GM19467 (cell line): ENCODE results near the gene ZNF785.
"Not testable (repeated sequence)": the region's sequence is repeated elsewhere in the genome, so short reads cannot be mapped to it uniquely, and the experiment has no call there.

ENCODE experiments used
- ATAC-seq: cut with Tn5 transposase; IDR thresholded peaks from one replicate; pipeline ENCODE4 v1.9.1; 2021; ENCODE audit warnings: mild to moderate bottlenecking, moderate library complexity; ENCODE audit not compliant: unreplicated experiment

The ZNF785 gene

DNA sequence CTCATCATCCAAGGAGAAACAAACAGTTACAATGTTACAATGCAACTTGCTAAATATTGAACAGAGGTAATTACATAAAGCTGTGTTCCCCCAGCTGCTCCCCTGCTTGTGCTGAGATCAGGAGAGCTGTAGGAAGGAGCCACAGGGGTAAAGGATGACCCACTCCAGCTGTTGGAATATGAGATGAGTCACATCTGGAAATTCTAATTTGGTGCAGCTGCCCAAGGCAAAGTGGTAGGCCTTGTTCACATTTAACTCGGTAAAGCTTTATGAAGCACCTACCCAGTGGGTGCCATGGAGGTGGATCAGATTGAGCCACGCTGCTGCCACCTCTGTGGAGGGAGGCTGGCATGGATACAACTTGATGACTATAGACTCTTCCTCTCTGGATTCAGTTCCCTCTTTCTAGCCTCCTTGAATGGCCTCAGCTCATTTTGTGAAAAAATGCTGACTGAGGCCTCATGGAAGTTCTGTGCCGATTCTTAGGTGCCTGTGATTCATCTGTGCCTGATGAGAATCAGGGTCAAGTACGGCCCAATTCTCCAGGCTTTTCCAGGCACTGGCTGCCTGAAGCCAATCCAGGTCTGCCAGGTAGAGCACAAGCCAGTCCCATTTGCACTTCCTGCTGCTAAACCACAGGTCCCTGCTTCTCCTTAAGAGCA lies 17.2 kb upstream of the ZNF785 start:
- ATAC-seq: no peak

DNA sequence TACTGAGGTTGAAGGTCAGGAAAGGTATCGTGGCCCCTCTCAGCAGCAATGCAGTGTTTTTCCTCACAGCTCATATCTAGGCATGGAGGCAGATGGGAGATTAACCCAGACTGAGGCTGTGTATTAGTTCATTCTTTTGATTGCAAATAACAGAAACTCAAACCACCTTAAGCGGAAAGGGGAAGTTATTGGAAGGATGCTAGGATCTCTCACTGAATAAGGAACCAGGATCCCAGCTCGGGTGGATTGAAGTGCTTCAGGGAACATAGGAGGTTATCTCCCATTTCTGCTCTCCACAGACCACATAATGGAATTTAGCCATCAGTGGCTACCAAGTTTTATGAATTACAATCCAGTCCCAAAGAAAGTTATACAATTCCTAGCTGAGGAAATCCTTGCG lies 16.5 kb upstream of the ZNF785 start:
- no peak for ATAC-seq

DNA sequence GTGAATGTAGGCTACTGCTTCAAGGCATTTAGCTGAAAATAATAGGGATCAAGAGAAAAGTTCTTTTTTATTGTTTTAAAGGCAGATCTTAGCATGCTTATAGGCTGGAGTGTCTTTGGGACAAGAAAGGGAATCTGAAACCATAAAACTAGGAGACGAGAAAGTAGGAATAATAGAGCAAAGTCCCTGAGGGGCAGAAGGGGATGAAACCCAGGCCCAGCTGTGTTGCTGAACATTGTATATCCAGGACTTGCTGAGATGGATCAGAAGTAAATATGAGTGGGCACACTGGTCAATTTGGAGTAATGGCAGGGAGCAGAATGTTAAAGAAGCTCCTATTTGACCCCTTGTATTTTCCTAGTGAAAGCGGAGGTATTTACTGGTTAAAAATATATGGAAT lies 15.4 kb upstream of the ZNF785 start:
- ATAC-seq: no peak

DNA sequence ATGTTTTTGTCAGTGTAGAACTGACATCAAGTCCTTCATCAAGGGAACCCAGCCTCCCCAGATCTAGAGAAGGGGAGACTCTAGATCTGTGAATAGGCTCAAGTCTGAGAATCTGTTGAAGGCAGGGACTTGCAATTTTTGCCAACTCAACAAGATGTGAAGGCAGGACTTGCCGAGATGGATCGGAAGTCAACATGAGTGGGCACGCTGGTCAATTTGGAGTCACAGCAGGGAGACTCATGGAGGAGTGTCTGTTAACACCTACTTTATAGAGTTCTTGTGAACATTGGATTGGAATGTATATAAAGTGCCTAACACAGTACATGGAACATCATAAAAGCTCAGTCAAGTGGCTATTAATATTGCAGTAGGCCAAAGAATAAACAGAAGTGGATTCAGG lies 14.7 kb upstream of the ZNF785 start:
- no peak for ATAC-seq

DNA sequence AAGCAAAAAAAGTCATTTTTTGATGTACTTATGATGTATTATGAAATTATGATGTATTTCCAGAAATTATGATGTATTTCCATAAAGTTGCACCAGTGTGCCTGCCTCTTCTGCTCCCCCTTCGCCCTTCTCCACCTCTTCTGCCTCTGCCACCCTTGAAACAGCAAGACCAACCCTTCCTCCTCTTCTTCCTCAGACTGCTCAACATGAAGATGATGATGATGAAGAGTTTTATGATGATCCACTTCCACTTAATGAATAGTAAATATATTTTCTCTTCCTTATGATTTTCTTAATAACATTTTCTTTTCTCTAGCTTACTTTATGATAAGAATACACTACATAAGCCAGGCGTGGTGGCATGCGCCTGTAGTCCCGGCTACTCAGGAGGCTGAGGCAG lies 7.4 kb upstream of the ZNF785 start:
- ATAC-seq: no peak

DNA sequence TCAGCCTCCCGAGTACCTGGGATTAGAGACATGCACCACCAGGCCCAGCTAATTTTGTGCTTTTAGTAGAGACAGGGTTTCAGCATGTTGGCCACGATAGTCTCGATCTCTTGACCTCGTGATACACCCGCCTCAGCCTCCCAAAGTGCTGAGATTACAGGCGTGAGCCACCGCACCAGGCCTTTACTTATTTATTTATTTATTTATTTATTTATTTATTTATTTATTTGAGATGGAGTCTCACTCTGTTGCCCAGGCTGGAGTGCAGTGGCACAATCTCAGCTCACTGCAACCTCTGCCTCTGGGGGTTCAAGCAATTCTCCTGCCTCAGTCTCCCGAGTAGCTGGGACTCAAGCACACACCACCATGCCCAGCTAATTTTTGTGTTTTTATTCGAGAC lies 5.4 kb upstream of the ZNF785 start:
- not testable (repeated sequence) for ATAC-seq

DNA sequence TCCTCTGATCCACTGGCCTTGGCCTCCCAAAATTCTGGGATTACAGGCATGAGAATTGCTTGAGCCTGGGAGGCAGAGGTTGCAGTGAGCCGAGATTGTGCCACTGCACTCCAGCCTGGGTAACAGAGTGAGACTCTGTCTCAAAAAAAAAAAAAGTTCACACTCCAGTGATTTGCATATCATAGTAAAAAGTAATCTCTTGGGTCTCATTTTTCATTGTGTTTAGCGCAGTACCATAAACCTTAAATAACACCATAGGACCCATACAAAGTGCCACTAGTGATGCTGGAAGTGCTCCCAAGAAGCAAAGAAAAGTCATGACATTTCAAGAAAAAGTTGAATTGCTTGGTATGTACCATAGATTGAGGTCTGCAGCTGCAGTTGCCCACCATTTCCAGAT lies 4.1 kb upstream of the ZNF785 start:
- not testable (repeated sequence) for ATAC-seq

DNA sequence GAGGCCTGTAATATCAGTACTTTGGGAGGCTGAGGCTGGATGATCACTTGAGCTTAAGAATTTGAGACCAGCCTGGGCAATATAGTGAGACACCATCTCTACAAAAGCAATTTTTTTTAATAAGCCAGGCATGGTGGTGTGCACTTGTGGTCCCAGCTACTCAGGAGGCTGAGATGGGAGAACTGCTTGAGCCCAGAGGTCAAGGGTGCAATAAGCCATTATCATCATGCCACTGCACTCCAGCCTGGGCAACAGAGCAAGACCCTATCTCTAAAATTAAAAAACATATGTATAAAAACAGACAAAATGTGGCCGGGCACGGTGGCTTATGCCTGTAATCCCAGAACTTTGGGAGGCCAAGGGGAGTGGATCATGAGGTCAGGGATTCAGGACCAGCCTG lies 3.2 kb upstream of the ZNF785 start:
- no peak for ATAC-seq

DNA sequence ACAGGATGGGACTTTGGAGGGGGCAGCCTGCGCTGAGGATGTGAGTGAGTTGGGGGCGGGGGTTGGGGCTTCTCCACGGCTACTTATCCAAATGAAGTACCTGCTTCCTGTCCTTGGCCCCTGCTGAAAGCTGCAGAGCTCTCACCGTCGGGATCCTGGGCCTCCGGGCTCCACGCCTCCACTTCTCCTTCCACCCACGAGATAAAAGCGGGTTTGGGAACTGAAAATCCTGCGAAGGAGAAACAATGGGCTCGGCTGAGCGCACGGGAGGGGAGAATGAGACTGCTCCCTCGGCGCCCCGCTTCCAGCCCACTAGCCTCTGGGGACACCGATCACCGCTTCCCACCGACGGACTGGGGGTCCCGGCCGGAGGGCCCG lies 486 bp downstream of the ZNF785 start:
- peak; percentile 26 for ATAC-seq

DNA sequence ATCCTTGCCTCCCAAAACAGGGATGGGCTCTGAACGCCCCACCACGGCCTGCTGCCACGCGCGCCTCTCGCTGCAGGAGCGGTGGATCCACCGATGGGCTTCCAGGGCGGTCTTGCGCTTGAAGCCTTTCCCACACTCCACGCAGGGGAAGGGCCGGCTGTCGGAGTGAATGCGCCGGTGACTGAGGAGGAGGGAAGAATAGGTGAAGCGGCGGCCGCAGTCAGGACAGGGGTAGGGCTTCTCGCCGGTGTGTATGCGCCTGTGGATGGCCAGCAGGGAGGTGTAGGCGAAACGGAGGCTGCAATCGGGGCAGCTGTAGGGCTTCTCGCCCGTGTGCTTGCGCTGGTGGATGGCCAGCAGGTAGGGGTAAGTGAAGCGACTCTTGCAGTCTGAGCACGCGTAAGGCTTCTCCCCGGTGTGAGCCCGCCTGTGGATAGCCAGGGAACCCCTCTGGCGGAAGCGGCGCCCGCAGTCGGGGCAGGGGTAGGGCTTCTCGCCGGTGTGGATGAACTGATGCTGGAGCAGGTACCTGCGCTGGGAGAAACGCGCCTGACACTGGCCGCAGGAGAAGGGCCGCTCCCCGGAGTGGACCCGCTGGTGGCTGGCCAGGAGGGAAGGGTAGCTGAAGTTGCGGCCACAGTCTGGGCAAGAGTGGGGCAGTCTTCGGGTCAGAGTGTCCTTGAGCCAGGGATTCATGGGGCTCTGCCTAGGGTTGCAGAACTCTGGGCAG lies 2.7 kb downstream of the ZNF785 start:
- ATAC-seq: no peak

DNA sequence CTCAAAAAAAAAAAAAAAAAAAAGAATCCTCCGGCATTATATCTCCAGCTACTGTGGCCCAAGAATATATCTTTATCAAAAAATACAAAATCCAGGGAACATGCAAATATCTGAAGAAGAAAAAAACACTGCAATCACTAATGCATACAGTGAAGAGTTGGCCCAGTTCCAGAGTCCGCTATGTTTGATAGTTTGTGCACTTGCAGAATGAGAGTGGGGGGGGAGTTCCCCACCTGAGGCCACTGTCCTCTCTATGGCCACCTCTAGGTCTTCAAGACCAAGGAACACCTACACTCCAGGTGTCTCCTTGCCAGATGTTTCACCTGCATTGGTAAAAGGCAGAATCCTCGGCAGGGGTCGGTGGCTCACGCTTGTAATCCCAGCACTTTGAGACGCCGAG lies 4.0 kb downstream of the ZNF785 start:
- no peak for ATAC-seq

DNA sequence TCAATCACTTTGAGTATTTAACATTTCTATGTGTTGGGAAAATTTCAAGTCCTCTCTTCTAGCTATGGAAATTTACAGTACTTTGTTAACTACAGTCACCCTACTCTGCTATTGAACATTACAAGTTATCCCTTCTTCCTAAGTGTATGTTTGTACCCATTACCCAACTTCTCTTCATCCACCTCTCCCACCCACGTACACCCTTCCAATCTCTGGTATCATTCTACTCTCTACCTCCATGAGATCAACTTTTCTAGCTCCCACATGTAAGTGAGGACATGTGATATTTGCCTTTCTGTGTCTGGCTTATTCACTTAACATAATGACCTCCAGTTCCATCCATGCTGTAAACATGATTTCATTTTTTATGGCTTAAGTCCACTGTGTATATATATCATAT lies 10.8 kb downstream of the ZNF785 start:
- no peak for ATAC-seq

DNA sequence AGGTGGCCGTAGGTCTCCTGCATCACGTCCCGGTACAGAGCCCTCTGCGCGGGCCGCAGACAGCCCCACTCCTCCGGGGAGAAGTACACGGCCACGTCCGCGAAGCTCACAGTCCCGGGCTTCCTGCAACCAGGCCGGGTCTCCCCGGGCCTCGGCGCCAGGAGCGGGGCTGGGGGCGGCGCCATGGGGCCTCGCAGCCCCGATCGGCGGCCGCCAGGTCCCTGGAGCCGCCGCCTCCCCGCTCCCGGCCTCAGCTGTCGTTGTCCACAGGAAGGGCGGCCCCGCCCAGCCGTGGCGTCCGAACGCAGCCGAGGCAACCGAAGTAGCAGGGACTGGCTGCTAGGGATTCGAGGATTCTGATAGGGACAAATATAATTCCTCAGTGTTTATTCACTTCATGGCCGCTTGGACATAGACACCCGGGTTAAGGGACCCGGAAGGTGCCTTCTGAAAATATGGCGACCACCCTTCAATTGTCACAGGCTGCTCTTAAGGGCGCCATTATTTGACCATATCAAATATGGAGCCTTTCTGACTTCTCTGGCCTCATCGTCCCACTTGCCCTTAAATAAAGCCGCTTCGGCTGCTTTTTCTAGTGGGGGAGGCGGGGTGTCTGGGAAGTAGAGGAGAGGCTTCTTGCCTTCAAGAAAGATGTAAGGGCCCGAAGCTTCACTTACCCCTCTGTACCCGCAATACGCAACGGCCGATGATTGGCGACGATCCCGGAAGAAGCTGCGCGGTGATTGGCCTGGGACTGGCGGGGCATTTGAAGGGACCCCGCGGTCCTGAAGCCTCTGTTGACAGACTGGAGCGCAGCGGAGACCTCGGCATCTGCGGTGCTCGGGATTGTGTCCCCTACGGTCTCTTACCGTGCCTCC lies 13.8 kb downstream of the ZNF785 start, which contains the start of gene ZNF688:
Gene ZNF688, minus strand, starts transcription at position 270 of the 878 bp plus-strand sequence. Its CDS starts 85 bp downstream, at position 185.
- peak; percentile 71 for ATAC-seq

DNA sequence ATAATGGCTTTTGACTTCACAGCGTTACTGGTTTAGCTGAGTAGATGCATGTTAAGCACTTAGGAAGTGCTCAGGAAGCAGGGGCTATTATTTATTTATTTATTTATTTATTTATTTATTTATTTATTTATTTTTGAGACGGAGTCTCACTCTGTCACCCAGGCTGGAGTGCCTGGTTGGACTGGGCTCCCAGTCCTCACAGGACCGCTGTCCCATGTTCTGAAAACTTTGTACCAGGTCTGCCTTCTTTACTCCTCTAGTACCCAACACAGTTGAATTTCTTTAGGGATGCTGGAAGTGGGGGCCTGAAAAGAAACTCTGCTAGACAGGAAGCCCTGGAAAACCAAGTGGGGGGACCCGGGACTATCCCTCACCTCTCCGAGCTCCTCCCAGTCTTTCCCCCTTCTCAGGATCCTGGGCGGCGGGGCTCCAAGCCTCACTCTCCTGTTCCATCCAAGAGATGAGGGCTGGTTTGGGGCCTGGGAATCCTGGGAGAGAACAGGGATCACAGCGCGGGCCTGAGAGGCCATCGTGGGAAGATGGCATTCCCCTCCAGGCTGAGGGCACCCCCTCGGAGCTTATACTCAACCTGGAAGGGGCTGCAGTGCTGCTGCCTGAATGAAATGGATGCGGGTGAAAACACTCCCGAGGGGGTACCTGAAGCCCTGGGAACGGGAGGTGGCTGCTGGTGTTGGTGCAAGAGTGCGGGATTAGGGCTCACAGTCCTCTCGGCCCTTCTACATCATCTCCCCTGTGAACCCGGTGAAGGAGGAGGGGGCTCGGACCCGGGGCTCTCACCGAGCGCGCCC lies 14.7 kb downstream of the ZNF785 start:
- no peak for ATAC-seq

DNA sequence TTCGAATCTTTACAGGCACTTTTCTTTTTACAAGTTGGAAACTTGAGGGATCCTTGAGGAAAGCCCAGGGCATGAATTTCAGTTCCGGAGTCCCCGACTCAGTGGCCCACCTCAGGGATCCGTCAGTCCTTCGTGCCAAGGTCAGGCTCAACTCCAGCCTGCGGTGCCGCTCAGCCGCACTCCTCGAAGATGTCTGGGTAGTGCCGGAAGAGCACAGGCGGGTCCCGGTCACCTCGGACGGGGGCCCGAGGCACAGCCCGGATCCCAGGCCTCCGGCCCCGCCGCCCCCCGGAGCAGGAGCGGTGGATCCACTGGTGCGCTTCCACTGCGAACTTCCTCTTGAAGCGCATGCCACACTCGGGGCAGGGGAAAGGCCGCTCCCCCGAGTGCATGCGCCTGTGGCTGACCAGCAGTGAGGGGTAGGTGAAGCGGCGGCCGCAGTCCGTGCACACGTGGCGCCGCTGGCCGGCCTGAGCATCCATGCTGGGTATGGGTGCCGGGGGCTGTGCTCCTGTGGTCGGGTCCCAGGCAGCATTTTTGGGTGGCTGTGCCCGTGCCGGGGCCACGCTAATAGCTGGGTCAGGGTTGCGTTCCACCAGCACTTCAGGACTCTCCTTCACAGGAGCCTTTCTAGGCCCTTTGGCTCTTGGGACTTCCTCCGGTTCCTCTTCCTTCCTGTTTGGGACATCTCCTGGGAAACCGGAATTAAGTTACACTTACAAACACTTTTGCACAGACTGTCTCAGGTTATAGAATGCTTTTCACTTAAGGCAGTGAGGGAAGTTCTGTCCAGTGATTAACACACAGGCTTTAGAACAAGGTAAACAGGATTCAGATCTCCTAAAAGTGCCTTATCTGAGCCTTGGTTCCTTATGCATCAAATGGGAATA lies 15.5 kb downstream of the ZNF785 start:
- no peak for ATAC-seq

DNA sequence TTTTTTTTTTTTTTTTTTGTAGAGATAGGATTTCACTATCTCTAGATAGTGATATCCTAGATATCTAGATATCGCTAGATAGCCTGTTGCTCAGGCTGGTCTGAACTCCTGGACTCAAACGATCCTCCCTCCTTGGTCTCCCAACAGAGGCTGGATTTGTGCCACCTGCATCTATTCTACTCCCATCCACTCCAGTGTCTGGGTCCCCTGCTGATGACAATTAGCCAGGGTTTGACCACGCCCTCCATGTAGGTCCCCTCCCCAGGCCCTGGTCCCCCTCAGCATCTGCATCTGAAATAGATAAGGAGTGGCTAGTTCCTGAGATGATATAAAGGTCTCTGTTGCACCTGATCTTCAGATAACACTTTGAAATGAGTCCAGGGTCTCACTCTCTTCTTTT lies 16.2 kb downstream of the ZNF785 start:
- no peak for ATAC-seq

DNA sequence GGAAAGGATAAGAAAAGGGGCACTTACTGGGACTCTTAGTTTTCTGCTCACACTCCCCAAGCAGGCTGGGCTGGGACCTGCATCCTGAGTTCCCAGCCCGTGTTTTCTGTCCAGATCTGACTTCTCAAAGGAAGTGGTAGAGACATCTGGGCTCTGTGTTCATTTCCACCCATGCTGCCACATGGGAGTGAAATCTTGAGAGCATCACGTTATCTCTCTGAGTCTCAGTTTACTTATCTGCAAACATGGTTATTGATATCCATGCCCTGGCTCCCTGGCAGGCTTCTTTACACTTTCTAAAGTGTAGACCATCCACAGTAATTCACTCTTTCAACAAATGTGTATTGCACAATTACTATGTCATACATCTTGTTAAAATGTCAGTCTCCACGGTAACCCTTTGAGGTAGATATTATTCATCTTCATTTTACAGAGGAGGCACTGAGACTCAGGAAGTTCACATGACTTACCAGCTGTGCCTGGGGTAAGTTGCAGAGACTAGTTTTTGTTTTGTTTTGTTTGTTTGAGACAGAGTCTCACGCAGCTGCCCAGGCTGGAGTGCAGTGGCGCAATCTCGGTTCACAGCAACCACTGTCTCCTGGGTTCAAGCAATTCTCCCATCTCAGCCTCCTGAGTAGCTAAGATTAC lies 17.4 kb downstream of the ZNF785 start:
- ATAC-seq: no peak

DNA sequence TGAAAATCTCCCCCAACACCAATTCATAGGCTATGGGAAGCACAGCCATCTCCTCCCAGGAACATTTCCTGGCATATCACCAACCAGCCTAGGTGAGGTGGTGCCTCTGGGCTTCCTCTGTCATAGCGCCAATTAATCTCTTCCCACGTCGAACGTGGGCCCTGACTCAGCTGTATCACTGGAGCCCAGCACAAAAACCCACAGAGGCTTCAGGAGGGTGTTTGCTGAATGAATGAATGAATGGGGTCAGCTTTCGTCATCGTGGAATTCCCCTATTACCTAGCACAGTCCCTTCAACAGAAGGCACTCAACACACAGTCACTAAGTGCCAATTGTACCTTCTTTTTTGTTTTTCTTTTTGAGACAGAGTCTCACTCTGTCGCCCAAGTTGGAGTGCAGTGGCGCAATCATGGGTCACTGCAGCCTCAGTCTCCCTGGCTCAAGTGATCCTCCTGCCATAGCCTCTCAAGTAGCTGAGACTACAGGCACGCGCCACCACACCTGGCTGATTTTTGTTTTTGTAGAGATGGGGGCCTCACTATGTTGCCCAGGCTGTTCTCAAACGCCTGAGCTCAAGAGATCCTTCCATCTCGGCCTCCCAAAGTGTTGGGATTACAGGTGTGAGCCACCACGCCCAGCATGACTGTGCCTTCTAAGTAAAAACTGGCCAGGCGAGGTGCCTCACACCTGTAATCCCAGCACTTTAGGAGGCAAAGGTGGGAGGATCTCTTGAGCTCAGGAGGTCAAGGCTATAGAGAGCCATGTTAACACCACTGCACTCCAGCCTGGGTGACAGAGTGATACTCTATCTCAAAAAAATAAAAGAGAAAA lies 18.1 kb downstream of the ZNF785 start:
- no peak for ATAC-seq
